H7 (cell line): ENCODE measurements around the gene CA4. TPM values are rescaled to one million over a fixed set of nuclear protein-coding genes. Genes with fewer than 3 reads are reported as not detected.
A peak's percentile ranks its signal among the peaks of the same experiment; 100 is the strongest.

Experiments
- DNase-seq: peaks from one replicate; pipeline ENCODE4 v3.0.0; 2012
- H3K27me3 ChIP-seq: 2 replicates; pipeline ENCODE4 v1.6.0; 2011; ENCODE audit warnings: mild to moderate bottlenecking, low read length; ENCODE audit not compliant: control insufficient read depth, insufficient read depth
- H3K36me3 ChIP-seq: replicated peaks from 2 replicates; pipeline ENCODE4 v1.5.1; 2011; ENCODE audit warnings: low read length; ENCODE audit not compliant: control insufficient read depth, insufficient read depth
- H3K4me3 ChIP-seq: 2 replicates; pipeline ENCODE4 v1.5.1; 2011; ENCODE audit warnings: low read depth, mild to moderate bottlenecking, control low read depth, low read length, moderate library complexity; ENCODE audit not compliant: insufficient read depth
- total RNA-seq: library from RNA; depleted of rRNA; stranded (reverse); fragments of >200 nt; shearing (Covaris generic); gene quantifications from 2 replicates; pipeline ENCODE4 v1.2.3, GENCODE V29; 2014

CA4 gene
- total RNA-seq, 1 experiment from 2014 or later, result 0.69 TPM

GRCh38 chr17:60156746-60157145 is 7.0 kb downstream of the CA4 start:
- H3K4me3 ChIP-seq, result no peak overlapping the region
- peak; percentile 38 for DNase-seq

GRCh38 chr17:60157487-60158040 is 7.8 kb downstream of the CA4 start:
- peak; percentile 72 for DNase-seq

More at GRCh38 chr17:60156746-60157145, 7.0 kb downstream of the CA4 start:
- peaks cover under 1% of the 10 kb centered on the region for H3K27me3 ChIP-seq
- no peaks in the 10 kb centered on the region for H3K36me3 ChIP-seq

GRCh38 chr17:60158751-60159478 is 9.1 kb downstream of the CA4 start:
- Histone ChIP-seq H3K36me3 (no peaks in the 10 kb centered on the region), H3K4me3 (no peak overlapping the region), H3K27me3 (no peaks in the 10 kb centered on the region; the same call in 1 of the 2 replicates)
- DNase-seq, result peak; percentile 79

More at GRCh38 chr17:60157487-60158040, 7.8 kb downstream of the CA4 start:
- H3K27me3 ChIP-seq, result no peaks in the 10 kb centered on the region; the same call in none of the 2 replicates
- H3K36me3 ChIP-seq, result no peaks in the 10 kb centered on the region
- no peak overlapping the region for H3K4me3 ChIP-seq

- no peaks in the 10 kb centered on the region; the same call in 1 of the 2 replicates for H3K27me3 ChIP-seq
- peak; percentile 65 for DNase-seq
- no peaks in the 10 kb centered on the region for H3K36me3 ChIP-seq
- no peak overlapping the region for H3K4me3 ChIP-seq
These were observed 9.7 kb downstream of the CA4 start for GRCh38 chr17:60159479-60159866.

GRCh38 chr17:60160829-60161501 is 11.2 kb downstream of the CA4 start:
- Histone ChIP-seq H3K4me3 (peak overlapping the region; percentile 4; the same call in 1 of the 2 replicates), H3K36me3 (no peaks in the 10 kb centered on the region), H3K27me3 (no peaks in the 10 kb centered on the region; the same call in 1 of the 2 replicates)
- peak; percentile 79 for DNase-seq

- H3K4me3 ChIP-seq, result peak overlapping the region; percentile 4; the same call in 1 of the 2 replicates
These were observed 12.0 kb downstream of the CA4 start for GRCh38 chr17:60161598-60162330.

GRCh38 chr17:60163108-60163784 is 13.5 kb downstream of the CA4 start:
- peak; percentile 71 for DNase-seq
- Histone ChIP-seq H3K4me3 (no peak overlapping the region), H3K27me3 (no peaks in the 10 kb centered on the region; the same call in 1 of the 2 replicates), H3K36me3 (no peaks in the 10 kb centered on the region)

More at GRCh38 chr17:60161598-60162330, 12.0 kb downstream of the CA4 start:
- peak; percentile 85 for DNase-seq
- Histone ChIP-seq H3K27me3 (no peaks in the 10 kb centered on the region; the same call in 1 of the 2 replicates), H3K36me3 (no peaks in the 10 kb centered on the region)

GRCh38 chr17:60164164-60164563 is 14.4 kb downstream of the CA4 start:
- no peak for DNase-seq
- no peaks in the 10 kb centered on the region for H3K36me3 ChIP-seq
- H3K4me3 ChIP-seq, result no peak overlapping the region
- H3K27me3 ChIP-seq, result no peaks in the 10 kb centered on the region; the same call in 1 of the 2 replicates

GRCh38 chr17:60164697-60165096 is 14.9 kb downstream of the CA4 start:
- Histone ChIP-seq H3K4me3 (no peak overlapping the region), H3K36me3 (no peaks in the 10 kb centered on the region), H3K27me3 (no peaks in the 10 kb centered on the region; the same call in 1 of the 2 replicates)
- no peak for DNase-seq

- no peaks in the 10 kb centered on the region for H3K27me3 ChIP-seq
- no peak overlapping the region for H3K4me3 ChIP-seq
- no peak for DNase-seq
- H3K36me3 ChIP-seq, result no peaks in the 10 kb centered on the region
These were observed 15.4 kb downstream of the CA4 start for GRCh38 chr17:60165223-60165622.

- Histone ChIP-seq H3K36me3 (no peaks in the 10 kb centered on the region), H3K4me3 (no peak overlapping the region), H3K27me3 (no peaks in the 10 kb centered on the region)
- DNase-seq, result no peak
These were observed 16.2 kb downstream of the CA4 start for GRCh38 chr17:60165971-60166370.

- Histone ChIP-seq H3K27me3 (no peaks in the 10 kb centered on the region), H3K4me3 (no peak overlapping the region), H3K36me3 (no peaks in the 10 kb centered on the region)
- no peak for DNase-seq
These were observed 17.4 kb downstream of the CA4 start for GRCh38 chr17:60167065-60167741.

- Histone ChIP-seq H3K4me3 (no peak overlapping the region), H3K27me3 (no peaks in the 10 kb centered on the region), H3K36me3 (no peaks in the 10 kb centered on the region)
- DNase-seq, result no peak
These were observed 18.9 kb downstream of the CA4 start for GRCh38 chr17:60168654-60169053.
